HepG2 (cell line): Measurements from ENCODE around the gene RPL18. TPM values are rescaled to one million over a fixed set of nuclear protein-coding genes. Genes with fewer than 3 reads are reported as not detected.

Source experiments
- ASH2L ChIP-seq: fragments of 300-600, 200-600 bp; sonication (generic); IDR thresholded peaks from 2 replicates; pipeline ENCODE4 v1.7.0; 2017; ENCODE audit warnings: low read depth, mild to moderate bottlenecking, moderate library complexity, mixed read lengths, low read length; ENCODE audit not compliant: insufficient read length
- EEA1 ChIP-seq: sonication (generic); formaldehyde crosslinking; IDR thresholded peaks from 2 replicates; pipeline ENCODE4 v1.5.1; 2020; ENCODE audit warnings: mild to moderate bottlenecking, missing genetic modification reagents, borderline replicate concordance
- FOXC1 ChIP-seq: sonication (generic); formaldehyde crosslinking; IDR thresholded peaks from 2 replicates; pipeline ENCODE4 v1.8.0; 2022; ENCODE audit warnings: mild to moderate bottlenecking, missing genetic modification reagents, borderline replicate concordance
- FOXO1 ChIP-seq: sonication (generic); formaldehyde crosslinking; IDR thresholded peaks from 2 replicates; pipeline ENCODE4 v1.4.0; 2020; ENCODE audit warnings: missing genetic modification reagents
- FOXP1 ChIP-seq, 2 experiments: fragments of 450-650 bp in 1 of 2; IDR thresholded peaks; 2 replicates each; pipeline ENCODE4 v1.6.1; 2017 to 2018; ENCODE audit warnings: antibody characterized with exemption in 1 of 2
- FOXP4 ChIP-seq: sonication (generic); formaldehyde crosslinking; IDR thresholded peaks from 2 replicates; pipeline ENCODE4 v1.4.0; 2020; ENCODE audit warnings: missing genetic modification reagents
- GMEB1 ChIP-seq: sonication (generic); formaldehyde crosslinking; IDR thresholded peaks from 2 replicates; pipeline ENCODE4 v1.5.1; 2020; ENCODE audit warnings: missing genetic modification reagents, mild to moderate bottlenecking, borderline replicate concordance
- JUND ChIP-seq: sonication (generic); formaldehyde crosslinking; IDR thresholded peaks from 2 replicates; pipeline ENCODE4 v1.8.0; 2022; ENCODE audit warnings: mild to moderate bottlenecking, missing genetic modification reagents
- KMT2A ChIP-seq: sonication (generic); formaldehyde crosslinking; IDR thresholded peaks from 2 replicates; pipeline ENCODE4 v1.4.0; 2020; ENCODE audit warnings: missing genetic modification reagents
- MIER2 ChIP-seq: IDR thresholded peaks from 2 replicates; pipeline ENCODE4 v1.6.1; 2016; ENCODE audit warnings: missing biosample characterization, missing genetic modification reagents
- MYNN ChIP-seq: sonication (generic); formaldehyde crosslinking; IDR thresholded peaks from 2 replicates; pipeline ENCODE4 v1.4.0; 2020; ENCODE audit warnings: mild to moderate bottlenecking, low read depth, missing genetic modification reagents
- NCOA1 ChIP-seq: sonication (generic); formaldehyde crosslinking; IDR thresholded peaks from 2 replicates; pipeline ENCODE4 v1.9.0; 2021; ENCODE audit warnings: missing genetic modification reagents
- SETDB1 ChIP-seq: sonication (generic); formaldehyde crosslinking; IDR thresholded peaks from 2 replicates; pipeline ENCODE4 v1.5.1; 2020; ENCODE audit warnings: missing genetic modification reagents, mild to moderate bottlenecking, borderline replicate concordance
- TOPORS ChIP-seq: sonication (generic); formaldehyde crosslinking; IDR thresholded peaks from 2 replicates; pipeline ENCODE4 v1.8.0; 2023; ENCODE audit warnings: mild to moderate bottlenecking, missing genetic modification reagents
- XRCC5 ChIP-seq: fragments of 200-400 bp; formaldehyde crosslinking; optimal IDR thresholded peaks from 2 replicates; pipeline ENCODE3; 2017; ENCODE audit warnings: mild to moderate bottlenecking, low read length
- ZGPAT ChIP-seq: IDR thresholded peaks from 2 replicates; pipeline ENCODE4 v1.6.1; 2016; ENCODE audit warnings: mild to moderate bottlenecking
- ZNF143 ChIP-seq: sonication (generic); formaldehyde crosslinking; IDR thresholded peaks from 2 replicates; pipeline ENCODE4 v1.4.0; 2020; ENCODE audit warnings: missing genetic modification reagents
- ZNF552 ChIP-seq: sonication (generic); formaldehyde crosslinking; IDR thresholded peaks from 2 replicates; pipeline ENCODE4 v1.9.0; 2022; ENCODE audit warnings: missing genetic modification reagents, mild to moderate bottlenecking, borderline replicate concordance
- ZNF781 ChIP-seq: sonication (generic); formaldehyde crosslinking; IDR thresholded peaks from 2 replicates; pipeline ENCODE4 v1.5.1; 2020; ENCODE audit warnings: borderline replicate concordance, mild to moderate bottlenecking, missing genetic modification reagents; ENCODE audit errors: not compliant biosample characterization
- polyA plus RNA-seq, 8 experiments: library from polyadenylated mRNA; depleted of rRNA in 3 of 8; stranded (reverse) in 7 of 8; unstranded in 1 of 8; fragments of >200 nt; fragmentation: Illumina TruSeq in 4 of 8; extraction: Trizol in 4 of 8; gene quantifications; 2 replicates each; pipeline versions ENCODE4 v1.2.1 to v1.2.3, GENCODE V29; 2011 to 2016; ENCODE audit warnings: low read depth in 4 of 8, missing spikeins in 1 of 8, mixed read lengths in 1 of 8; ENCODE audit not compliant: insufficient read depth in 1 of 8
- total RNA-seq, 5 experiments: library from RNA; depleted of rRNA; stranded (reverse); fragments of >200 nt; fragmentation: Illumina TruSeq; extraction: Trizol; gene quantifications; 2 replicates each; pipeline ENCODE4 v1.2.3, GENCODE V29; 2016; ENCODE audit warnings: low read depth in 1 of 5
- TF ChIP-seq, protein P1 (sequence below): sonication (generic); formaldehyde crosslinking; IDR thresholded peaks from 2 replicates; pipeline ENCODE4 v1.4.0; 2020; ENCODE audit warnings: missing genetic modification reagents, borderline replicate concordance

RPL18 gene
- total and polyA plus RNA-seq, 2 of the 13 experiments (the other 11 are each of a cell fraction or from before 2014, with no cell fraction given): 1,485 to 1,639 TPM

DNA sequence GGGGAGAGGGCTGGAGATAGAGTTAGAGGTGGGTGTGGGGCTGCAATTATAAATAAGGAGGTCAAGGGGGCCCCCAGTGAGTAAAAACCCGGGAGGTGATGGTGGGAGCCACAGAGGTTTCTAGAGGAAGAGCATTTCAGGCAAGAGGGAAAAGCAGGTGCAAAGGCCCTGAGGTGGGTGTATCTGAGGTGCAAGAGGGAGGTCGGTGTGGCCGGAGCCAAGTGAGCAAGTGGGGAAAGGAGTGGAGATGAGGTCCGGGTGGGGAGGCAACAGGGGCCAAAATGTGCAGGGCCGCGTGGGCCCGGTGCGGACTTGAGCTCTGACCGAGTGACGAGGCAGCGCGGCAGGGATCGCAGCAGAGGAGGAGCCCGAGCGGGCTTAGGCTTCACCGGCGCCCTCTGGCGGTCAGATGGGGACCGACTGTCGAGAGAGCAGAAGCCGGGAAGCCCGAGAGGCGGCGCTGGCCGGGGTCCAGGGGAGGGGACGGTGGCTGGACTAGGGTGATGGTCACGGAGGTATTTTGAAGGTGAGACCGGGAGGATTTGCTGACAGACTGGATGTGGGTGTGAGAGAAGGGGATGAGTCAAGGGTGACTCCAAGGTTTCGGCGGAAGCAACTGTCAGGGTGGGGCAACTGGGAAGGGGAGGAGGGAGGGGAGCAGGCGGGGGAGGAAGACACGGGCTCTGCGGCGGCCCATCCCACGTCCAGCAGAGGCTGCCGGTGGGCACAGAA lies 30.1 kb downstream of the RPL18 start (continued):
- TF ChIP-seq MIER2 (CRISPR knock-in tag): no peak
- TF ChIP-seq MYNN: no peak
- TF ChIP-seq KMT2A (CRISPR knock-in tag): no peak
- TF ChIP-seq, protein P1, sequence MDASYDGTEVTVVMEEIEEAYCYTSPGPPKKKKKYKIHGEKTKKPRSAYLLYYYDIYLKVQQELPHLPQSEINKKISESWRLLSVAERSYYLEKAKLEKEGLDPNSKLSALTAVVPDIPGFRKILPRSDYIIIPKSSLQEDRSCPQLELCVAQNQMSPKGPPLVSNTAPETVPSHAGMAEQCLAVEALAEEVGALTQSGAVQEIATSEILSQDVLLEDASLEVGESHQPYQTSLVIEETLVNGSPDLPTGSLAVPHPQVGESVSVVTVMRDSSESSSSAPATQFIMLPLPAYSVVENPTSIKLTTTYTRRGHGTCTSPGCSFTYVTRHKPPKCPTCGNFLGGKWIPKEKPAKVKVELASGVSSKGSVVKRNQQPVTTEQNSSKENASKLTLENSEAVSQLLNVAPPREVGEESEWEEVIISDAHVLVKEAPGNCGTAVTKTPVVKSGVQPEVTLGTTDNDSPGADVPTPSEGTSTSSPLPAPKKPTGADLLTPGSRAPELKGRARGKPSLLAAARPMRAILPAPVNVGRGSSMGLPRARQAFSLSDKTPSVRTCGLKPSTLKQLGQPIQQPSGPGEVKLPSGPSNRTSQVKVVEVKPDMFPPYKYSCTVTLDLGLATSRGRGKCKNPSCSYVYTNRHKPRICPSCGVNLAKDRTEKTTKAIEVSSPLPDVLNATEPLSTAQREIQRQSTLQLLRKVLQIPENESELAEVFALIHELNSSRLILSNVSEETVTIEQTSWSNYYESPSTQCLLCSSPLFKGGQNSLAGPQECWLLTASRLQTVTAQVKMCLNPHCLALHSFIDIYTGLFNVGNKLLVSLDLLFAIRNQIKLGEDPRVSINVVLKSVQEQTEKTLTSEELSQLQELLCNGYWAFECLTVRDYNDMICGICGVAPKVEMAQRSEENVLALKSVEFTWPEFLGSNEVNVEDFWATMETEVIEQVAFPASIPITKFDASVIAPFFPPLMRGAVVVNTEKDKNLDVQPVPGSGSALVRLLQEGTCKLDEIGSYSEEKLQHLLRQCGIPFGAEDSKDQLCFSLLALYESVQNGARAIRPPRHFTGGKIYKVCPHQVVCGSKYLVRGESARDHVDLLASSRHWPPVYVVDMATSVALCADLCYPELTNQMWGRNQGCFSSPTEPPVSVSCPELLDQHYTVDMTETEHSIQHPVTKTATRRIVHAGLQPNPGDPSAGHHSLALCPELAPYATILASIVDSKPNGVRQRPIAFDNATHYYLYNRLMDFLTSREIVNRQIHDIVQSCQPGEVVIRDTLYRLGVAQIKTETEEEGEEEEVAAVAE (CRISPR knock-in tag): no peak
- TF ChIP-seq ZNF143 (CRISPR knock-in tag): no peak
- TF ChIP-seq JUND (CRISPR knock-in tag): no peak
- TF ChIP-seq TOPORS (CRISPR knock-in tag): no peak
- TF ChIP-seq GMEB1 (CRISPR knock-in tag): no peak
- TF ChIP-seq SETDB1 (CRISPR knock-in tag): no peak
- TF ChIP-seq XRCC5: peak; percentile 84
- TF ChIP-seq FOXC1 (CRISPR knock-in tag): no peak
- no peak for TF ChIP-seq ZNF552 (CRISPR knock-in tag)
- TF ChIP-seq ZNF781 (CRISPR knock-in tag): no peak
- 0 out of 2 replicates have a peak, but pooled peaks have one; percentile 10 for TF ChIP-seq FOXO1 (CRISPR knock-in tag)
- peak; percentile 56; the same call in 1 of the 2 replicates for TF ChIP-seq ZGPAT (CRISPR knock-in tag)
- peak; percentile 14; the same call in 1 of the 2 replicates for TF ChIP-seq FOXP4 (CRISPR knock-in tag)
- no peak for TF ChIP-seq FOXP1 (IDR thresholded peaks at IDR 0.05)
- no peak for TF ChIP-seq FOXP1 (CRISPR knock-in tag; IDR thresholded peaks at IDR 0.05)
- TF ChIP-seq NCOA1: no peak
- no peak for TF ChIP-seq ASH2L
- TF ChIP-seq EEA1 (CRISPR knock-in tag): no peak
